HepG2 (cell line): ENCODE measurements around the gene GMPPA. TPM values are rescaled to one million over a fixed set of nuclear protein-coding genes. Genes with fewer than 3 reads are reported as not detected.
A peak's percentile ranks its signal among the peaks of the same experiment; 100 is the strongest.

Experiments
- CEBPB ChIP-seq: IDR thresholded peaks from 2 replicates; pipeline ENCODE4 v1.6.1; 2011; ENCODE audit warnings: low read depth, low read length, improper control_type of control experiment, borderline replicate concordance
- DBP ChIP-seq: sonication (generic); formaldehyde crosslinking; IDR thresholded peaks from 2 replicates; pipeline ENCODE4 v1.4.0; 2020; ENCODE audit warnings: missing genetic modification reagents; ENCODE audit errors: not compliant biosample characterization
- GABPA ChIP-seq, 2 experiments: IDR thresholded peaks; 2 replicates each; pipeline ENCODE4 v1.6.1; 2011 to 2016; ENCODE audit warnings: low read depth in 2 of 2, low read length in 1 of 2, missing biosample characterization in 1 of 2, missing genetic modification characterization in 1 of 2
- HNRNPH1 ChIP-seq: fragments of 200-400 bp; formaldehyde crosslinking; optimal IDR thresholded peaks from 2 replicates; pipeline ENCODE3; 2017; ENCODE audit warnings: mild to moderate bottlenecking, low read depth, low read length
- HNRNPK ChIP-seq: fragments of 200-400 bp; formaldehyde crosslinking; IDR thresholded peaks from 2 replicates; pipeline ENCODE4 v1.6.1; 2018; ENCODE audit warnings: low read length, low read depth, moderate library complexity, mild to moderate bottlenecking; ENCODE audit not compliant: poor library complexity, severe bottlenecking
- HOXD1 ChIP-seq: sonication (generic); formaldehyde crosslinking; IDR thresholded peaks from 2 replicates; pipeline ENCODE4 v1.5.0; 2020; ENCODE audit warnings: missing genetic modification reagents
- MBD4 ChIP-seq: IDR thresholded peaks from 2 replicates; pipeline ENCODE4 v1.6.1; 2012; ENCODE audit warnings: low read length, inconsistent platforms, borderline replicate concordance
- NFKB2 ChIP-seq: sonication (generic); formaldehyde crosslinking; IDR thresholded peaks from 2 replicates; pipeline ENCODE4 v1.4.0; 2020; ENCODE audit warnings: missing genetic modification reagents, borderline replicate concordance
- PATZ1 ChIP-seq: sonication (generic); formaldehyde crosslinking; IDR thresholded peaks from 2 replicates; pipeline ENCODE4 v1.4.0; 2020; ENCODE audit warnings: missing genetic modification reagents
- SRSF1 ChIP-seq: fragments of 200-400 bp; formaldehyde crosslinking; optimal IDR thresholded peaks from 2 replicates; pipeline ENCODE3; 2017; ENCODE audit warnings: mild to moderate bottlenecking, low read depth, low read length, moderate library complexity
- THYN1 ChIP-seq: sonication (generic); formaldehyde crosslinking; IDR thresholded peaks from 2 replicates; pipeline ENCODE4 v1.8.1; 2023; ENCODE audit warnings: low read depth, mild to moderate bottlenecking, moderate library complexity, missing genetic modification reagents, borderline replicate concordance
- U2AF2 ChIP-seq: fragments of 200-400 bp; formaldehyde crosslinking; IDR thresholded peaks from 2 replicates; pipeline ENCODE4 v1.6.1; 2017; ENCODE audit warnings: low read depth, mild to moderate bottlenecking, low read length
- ZBTB8A ChIP-seq: sonication (generic); formaldehyde crosslinking; IDR thresholded peaks from 2 replicates; pipeline ENCODE4 v1.4.0; 2020; ENCODE audit warnings: mild to moderate bottlenecking, low read depth, missing genetic modification reagents, borderline replicate concordance
- ZNF280B ChIP-seq: sonication (generic); formaldehyde crosslinking; IDR thresholded peaks from 2 replicates; pipeline ENCODE4 v1.5.0; 2020; ENCODE audit warnings: missing genetic modification reagents, mild to moderate bottlenecking, borderline replicate concordance
- ZNF33A ChIP-seq: sonication (generic); formaldehyde crosslinking; IDR thresholded peaks from 2 replicates; pipeline ENCODE4 v1.5.1; 2020; ENCODE audit warnings: missing genetic modification reagents, mild to moderate bottlenecking, moderate library complexity, borderline replicate concordance
- ZNF441 ChIP-seq: sonication (generic); formaldehyde crosslinking; IDR thresholded peaks from 2 replicates; pipeline ENCODE4 v1.7.0; 2021; ENCODE audit warnings: missing genetic modification reagents, borderline replicate concordance
- ZNF513 ChIP-seq: sonication (generic); formaldehyde crosslinking; conservative IDR thresholded peaks from 2 replicates; pipeline ENCODE4 v1.5.0; 2020; ENCODE audit warnings: missing genetic modification reagents
- ZNF549 ChIP-seq: sonication (generic); formaldehyde crosslinking; IDR thresholded peaks from 2 replicates; pipeline ENCODE4 v1.5.0; 2020; ENCODE audit warnings: missing genetic modification reagents
- ZNF605 ChIP-seq: sonication (generic); formaldehyde crosslinking; IDR thresholded peaks from 2 replicates; pipeline ENCODE4 v1.8.0; 2022; ENCODE audit warnings: mild to moderate bottlenecking, missing genetic modification reagents
- ZNF737 ChIP-seq: sonication (generic); formaldehyde crosslinking; IDR thresholded peaks from 2 replicates; pipeline ENCODE4 v1.5.0; 2020; ENCODE audit warnings: missing genetic modification reagents, mild to moderate bottlenecking, borderline replicate concordance
- ZNF878 ChIP-seq: sonication (generic); formaldehyde crosslinking; IDR thresholded peaks from 2 replicates; pipeline ENCODE4 v1.8.1; 2023; ENCODE audit warnings: mild to moderate bottlenecking, missing genetic modification reagents, moderate library complexity
- ZSCAN12 ChIP-seq: sonication (generic); formaldehyde crosslinking; IDR thresholded peaks from 2 replicates; pipeline ENCODE4 v1.9.0; 2021; ENCODE audit warnings: mild to moderate bottlenecking, missing genetic modification reagents
- ZZZ3 ChIP-seq: sonication (generic); formaldehyde crosslinking; IDR thresholded peaks from 2 replicates; pipeline ENCODE4 v1.4.0; 2020; ENCODE audit warnings: missing genetic modification reagents, mild to moderate bottlenecking, borderline replicate concordance
- polyA plus RNA-seq, 8 experiments: library from polyadenylated mRNA; depleted of rRNA in 3 of 8; stranded (reverse) in 7 of 8; unstranded in 1 of 8; fragments of >200 nt; fragmentation: Illumina TruSeq in 4 of 8; extraction: Trizol in 4 of 8; gene quantifications; 2 replicates each; pipeline versions ENCODE4 v1.2.1 to v1.2.3, GENCODE V29; 2011 to 2016; ENCODE audit warnings: low read depth in 4 of 8, missing spikeins in 1 of 8, mixed read lengths in 1 of 8; ENCODE audit not compliant: insufficient read depth in 1 of 8
- total RNA-seq, 5 experiments: library from RNA; depleted of rRNA; stranded (reverse); fragments of >200 nt; fragmentation: Illumina TruSeq; extraction: Trizol; gene quantifications; 2 replicates each; pipeline ENCODE4 v1.2.3, GENCODE V29; 2016; ENCODE audit warnings: low read depth in 1 of 5

GMPPA gene
- total and polyA plus RNA-seq, 2 of the 13 experiments (the other 11 are each of a cell fraction or from before 2014, with no cell fraction given): 81.1 to 106 TPM

GRCh38 chr2:219543596-219544358 lies 45.1 kb downstream of the GMPPA start, which contains the start of the genes CHPF and TMEM198 (continued):
- peak; percentile 79 for TF ChIP-seq DBP (CRISPR knock-in tag)
- peak; percentile 94 for TF ChIP-seq HOXD1 (CRISPR knock-in tag)
- TF ChIP-seq U2AF2: no peak
- no peak for TF ChIP-seq ZBTB8A (CRISPR knock-in tag)
- peak; percentile 85; the same call in 1 of the 2 replicates for TF ChIP-seq ZNF605 (CRISPR knock-in tag)
- TF ChIP-seq ZZZ3: peak; percentile 30
- TF ChIP-seq ZNF549: 0 out of 2 replicates have a peak, but pooled peaks have one; percentile 26
- no peak for TF ChIP-seq ZNF33A (CRISPR knock-in tag)
- TF ChIP-seq SRSF1: peak; percentile 89
- TF ChIP-seq PATZ1 (CRISPR knock-in tag): peak; percentile 99
- peak; percentile 88 for TF ChIP-seq ZNF878
- 0 out of 2 replicates have a peak, but pooled peaks have one; percentile 42 for TF ChIP-seq THYN1 (CRISPR knock-in tag)
- TF ChIP-seq ZNF513 (CRISPR knock-in tag): no peak
- TF ChIP-seq CEBPB: no peak
- peak; percentile 95 for TF ChIP-seq HNRNPK
- TF ChIP-seq ZNF737 (CRISPR knock-in tag): no peak
- peak; percentile 87; the same call in 1 of the 2 replicates for TF ChIP-seq ZSCAN12 (CRISPR knock-in tag)
- no peak for TF ChIP-seq GABPA (IDR thresholded peaks at IDR 0.05; ENCODE audit: low read depth, low read length)
- TF ChIP-seq GABPA (CRISPR knock-in tag; IDR thresholded peaks at IDR 0.05; ENCODE audit: low read depth): peak; percentile 94
- TF ChIP-seq NFKB2: peak; percentile 97
- no peak for TF ChIP-seq HNRNPH1
- no peak; the same call in none of the 2 replicates for TF ChIP-seq ZNF441
- TF ChIP-seq ZNF280B: peak; percentile 5; the same call in 1 of the 2 replicates
- TF ChIP-seq MBD4: no peak
